A549 (cell line): ENCODE results near the gene BPGM. TPM values are rescaled to one million over a fixed set of nuclear protein-coding genes. Genes with fewer than 3 reads are reported as not detected.

Experiments used
- ATAC-seq, 2 experiments: fragments of 200-7000 bp in 1 of 2; fragments of >200 bp in 1 of 2; cut with Nextera tagmentation in 1 of 2; cut with Tn5 transposase in 1 of 2; 3 replicates each; pipeline versions ENCODE4 v1.8.0 to v1.9.1; 2018 to 2020; ENCODE audit warnings: mild to moderate bottlenecking in 1 of 2, moderate library complexity in 1 of 2
- CTCF ChIA-PET: fragments of 300-600 bp; sonication (Branson Sonifier 250); formaldehyde crosslinking; extraction: SDS; loops from one replicate; lab custom pipeline; 2021; ENCODE audit warnings: antibody characterized with exemption, inconsistent platforms; lab: Yijun Ruan, JAX
- POLR2A ChIA-PET: fragments of 350-600 bp; formaldehyde crosslinking; extraction: SDS; loops from one replicate; lab custom pipeline; 2021; ENCODE audit warnings: antibody characterized with exemption, inconsistent platforms; lab: Yijun Ruan, JAX
- DNase-seq, 2 experiments: peaks; one replicate each; pipeline versions ENCODE4 v3.0.0 to v3.0.0-alpha.2; 2011 to 2016; ENCODE audit warnings: low read depth in 1 of 2, low spot score in 1 of 2
- FAIRE-seq: peaks from 2 replicates; lab custom pipeline; 2011; peaks lifted over from hg19 to GRCh38; lab: Jason Lieb, UNC
- H3K27ac ChIP-seq, 2 experiments: fragments of >200 bp; sonication (Bioruptor Twin); formaldehyde crosslinking; 3 replicates each; pipeline ENCODE4 v1.5.1; 2016 to 2017
- H3K4me1 ChIP-seq: fragments of >200 bp; sonication (Bioruptor Twin); formaldehyde crosslinking; 3 replicates; pipeline ENCODE4 v1.6.1; 2016
- H3K4me2 ChIP-seq: fragments of >200 bp; sonication (Bioruptor Twin); formaldehyde crosslinking; 3 replicates; pipeline ENCODE4 v1.6.1; 2016
- H3K4me3 ChIP-seq: fragments of >200 bp; sonication (Bioruptor Twin); formaldehyde crosslinking; 3 replicates; pipeline ENCODE4 v1.5.1; 2016
- H3K9me3 ChIP-seq: fragments of >200 bp; sonication (Bioruptor Twin); formaldehyde crosslinking; 3 replicates; pipeline ENCODE4 v1.6.1; 2016
- CBX8 ChIP-seq: fragments of 200-600 bp; sonication (generic); IDR thresholded peaks from 2 replicates; pipeline ENCODE4 v1.6.1; 2016
- CHD2 ChIP-seq: fragments of 150-350 bp; IDR thresholded peaks from 2 replicates; pipeline ENCODE4 v1.6.1; 2014; ENCODE audit warnings: low read length; ENCODE audit not compliant: partially characterized antibody
- CHD4 ChIP-seq: fragments of 200-600 bp; sonication (generic); IDR thresholded peaks from 2 replicates; pipeline ENCODE4 v1.6.1; 2016; ENCODE audit warnings: antibody characterized with exemption, mild to moderate bottlenecking, borderline replicate concordance
- EHMT2 ChIP-seq: fragments of 200-600 bp; sonication (generic); IDR thresholded peaks from 2 replicates; pipeline ENCODE4 v1.6.1; 2016; ENCODE audit warnings: antibody characterized with exemption, low read depth, mild to moderate bottlenecking, moderate library complexity
- EP300 ChIP-seq, 2 experiments: fragments of >200 bp; sonication (Bioruptor Twin); formaldehyde crosslinking; IDR thresholded peaks; 2 replicates in 1 of 2; 3 replicates in 1 of 2; pipeline ENCODE4 v1.6.1; 2016 to 2017
- GATA3 ChIP-seq: IDR thresholded peaks from 2 replicates; pipeline ENCODE4 v1.6.1; 2012; ENCODE audit warnings: borderline replicate concordance
- HDAC2 ChIP-seq: fragments of 200-600 bp; sonication (generic); IDR thresholded peaks from 2 replicates; pipeline ENCODE4 v1.6.1; 2016
- HOXA7 ChIP-seq: fragments of 250-450 bp; sonication (Bioruptor Pico); IDR thresholded peaks from 2 replicates; pipeline ENCODE4 v1.5.0; 2020; ENCODE audit warnings: mild to moderate bottlenecking, moderate library complexity
- HOXB5 ChIP-seq: fragments of 250-450 bp; sonication (Bioruptor Pico); IDR thresholded peaks from 2 replicates; pipeline ENCODE4 v1.5.0; 2020; ENCODE audit warnings: mild to moderate bottlenecking, moderate library complexity
- JUNB ChIP-seq: fragments of >200 bp; sonication (Bioruptor Twin); formaldehyde crosslinking; IDR thresholded peaks from 2 replicates; pipeline ENCODE4 v1.6.1; 2016
- KDM5A ChIP-seq: fragments of 200-600 bp; sonication (generic); IDR thresholded peaks from 2 replicates; pipeline ENCODE4 v1.6.1; 2016; ENCODE audit warnings: antibody characterized with exemption, mild to moderate bottlenecking
- MAFK ChIP-seq: fragments of 450-650 bp; IDR thresholded peaks from 2 replicates; pipeline ENCODE4 v1.6.1; 2014; ENCODE audit not compliant: partially characterized antibody
- MYC ChIP-seq: IDR thresholded peaks from 2 replicates; pipeline ENCODE4 v1.6.1; 2012; ENCODE audit warnings: mild to moderate bottlenecking, inconsistent platforms, low read length, improper control_type of control experiment, borderline replicate concordance
- NPAS2 ChIP-seq: fragments of 250-450 bp; sonication (Bioruptor Pico); IDR thresholded peaks from 2 replicates; pipeline ENCODE4 v1.8.0; 2022; ENCODE audit warnings: mild to moderate bottlenecking, moderate library complexity, borderline replicate concordance
- PHF8 ChIP-seq: fragments of 200-600 bp; sonication (generic); IDR thresholded peaks from 2 replicates; pipeline ENCODE4 v1.6.1; 2016; ENCODE audit warnings: low read depth, mild to moderate bottlenecking, antibody characterized with exemption, moderate library complexity, borderline replicate concordance
- RAD21 ChIP-seq, 2 experiments: fragments of >200 bp in 1 of 2; sonication (Bioruptor Twin) in 1 of 2; formaldehyde crosslinking in 1 of 2; IDR thresholded peaks in 1 of 2; conservative IDR thresholded peaks in 1 of 2; 2 replicates in 1 of 2; 3 replicates in 1 of 2; pipeline ENCODE4 v1.6.1; 2012 to 2018; ENCODE audit warnings: inconsistent platforms in 1 of 2
- RFX5 ChIP-seq: fragments of 450-650 bp; IDR thresholded peaks from 2 replicates; pipeline ENCODE4 v1.7.1; 2014; ENCODE audit warnings: antibody characterized with exemption, mild to moderate bottlenecking, moderate library complexity
- SMC3 ChIP-seq: fragments of >200 bp; sonication (Bioruptor Twin); formaldehyde crosslinking; IDR thresholded peaks from 3 replicates; pipeline ENCODE4 v1.6.1; 2018; ENCODE audit warnings: inconsistent platforms
- TFCP2L1 ChIP-seq: fragments of 250-450 bp; sonication (Bioruptor Pico); IDR thresholded peaks from 2 replicates; pipeline ENCODE4 v1.5.0; 2021; ENCODE audit warnings: mild to moderate bottlenecking
- TP53 ChIP-seq: fragments of 250-450 bp; sonication (Bioruptor Pico); IDR thresholded peaks from 2 replicates; pipeline ENCODE4 v1.5.0; 2021; ENCODE audit warnings: mild to moderate bottlenecking, moderate library complexity
- ZC3H11A ChIP-seq: fragments of 450-650 bp; IDR thresholded peaks from 2 replicates; pipeline ENCODE4 v1.6.1; 2014; ENCODE audit warnings: antibody characterized with exemption, mild to moderate bottlenecking
- ZFP36 ChIP-seq: fragments of 450-650 bp; IDR thresholded peaks from 2 replicates; pipeline ENCODE4 v1.6.1; 2014; ENCODE audit warnings: borderline replicate concordance; ENCODE audit not compliant: partially characterized antibody
- ZNF302 ChIP-seq: fragments of 250-450 bp; sonication (Bioruptor Pico); IDR thresholded peaks from 2 replicates; pipeline ENCODE4 v1.9.0; 2021; ENCODE audit warnings: inconsistent platforms, mild to moderate bottlenecking, moderate library complexity
- ZSCAN20 ChIP-seq: fragments of 250-450 bp; sonication (Bioruptor Pico); IDR thresholded peaks from 2 replicates; pipeline ENCODE4 v1.8.0; 2022; ENCODE audit warnings: mild to moderate bottlenecking, moderate library complexity
- WGBS: methylation state at CpG from one replicate; pipeline ENCODE4 v1.1.6; 2017; ENCODE audit errors: missing lambda C conversion rate; 5-methylcytosine and 5-hydroxymethylcytosine counted together
- polyA plus RNA-seq, 4 experiments: library from polyadenylated mRNA; depleted of rRNA in 3 of 4; stranded (reverse); fragments of >200 nt; fragmentation: RNase III in 1 of 4; extraction: RNeasy Plus Mini Kit Qiagen cat#74134 plus additional on column Dnase treatment in 1 of 4; gene quantifications; 2 replicates in 3 of 4; 3 replicates in 1 of 4; pipeline ENCODE4 v1.2.3, GENCODE V29; 2011 to 2017
- TF ChIP-seq, protein P1 (sequence below): fragments of >200 bp; sonication (Bioruptor Twin); formaldehyde crosslinking; IDR thresholded peaks from 2 replicates; pipeline ENCODE4 v1.6.1; 2016

BPGM gene
- polyA plus RNA-seq, 2 of the 4 experiments (the other 2 are of a cell fraction) = 19.4 to 28.3 TPM

DNA sequence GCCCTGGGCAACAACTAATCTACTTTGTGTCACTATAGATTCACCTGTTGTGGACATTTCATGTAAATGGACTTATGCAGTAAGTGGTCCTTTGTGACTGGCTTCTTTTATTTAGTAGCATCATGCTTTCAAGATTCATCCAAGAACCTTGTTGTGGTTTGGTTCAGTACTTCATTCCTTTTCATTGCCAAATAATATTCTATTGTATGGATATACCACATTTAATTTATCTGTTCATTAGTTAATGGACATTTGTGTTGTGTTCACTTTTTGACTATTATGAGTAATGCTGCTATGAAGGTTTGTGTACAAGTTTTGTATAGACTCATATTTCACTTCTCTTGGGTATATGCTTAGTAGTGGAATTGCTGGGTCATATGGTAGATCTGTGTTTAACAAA, 27.8 kb downstream of the BPGM start:
- DNase-seq = no peak
- H3K4me3 ChIP-seq = no peak overlapping the region
- no peak overlapping the region for H3K27ac ChIP-seq
- ChIA-PET CTCF (interaction anchor here (1.0 kb wide), 1 partner anchor 12 kb away, joined by 6 read pairs; no protein-coding TSS in a partner anchor), POLR2A (no interaction called here)
- peak; percentile 93 for FAIRE-seq
- H3K4me2 ChIP-seq = no peak overlapping the region
- H3K9me3 ChIP-seq = peaks cover 7% of the 10 kb centered on the region; the same call in 2 of the 3 replicates
- ATAC-seq = no peak
- TF ChIP-seq KDM5A (no peak), ZNF302 (CRISPR knock-in tag) (no peak), CHD2 (no peak), CHD4 (no peak)
- H3K4me1 ChIP-seq = peaks cover 14% of the 10 kb centered on the region

DNA sequence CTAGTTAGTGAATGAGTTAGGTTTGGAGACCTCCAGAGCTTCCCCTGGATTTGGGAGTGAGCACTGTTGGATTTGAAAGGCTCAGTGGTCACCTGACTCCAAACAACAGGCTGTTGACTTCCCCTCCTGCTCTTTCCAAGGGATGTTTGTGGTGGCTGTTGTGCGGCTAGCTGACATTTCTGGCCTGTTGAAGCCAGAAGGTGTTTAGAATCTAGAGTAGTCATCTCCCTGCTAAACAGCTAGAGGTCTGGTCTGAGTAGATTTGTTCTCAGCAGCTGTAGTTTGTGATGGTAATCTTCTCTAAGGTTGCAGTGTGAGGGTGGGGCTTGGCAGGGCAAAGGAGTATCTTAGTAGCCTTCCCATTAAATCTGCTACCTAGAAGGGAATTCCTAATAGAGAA, 30.1 kb downstream of the BPGM start:
- H3K9me3 ChIP-seq = peaks cover 7% of the 10 kb centered on the region; the same call in 2 of the 3 replicates
- FAIRE-seq (no peak), DNase-seq (no peak), ATAC-seq (no peak)
- H3K4me1 ChIP-seq = no peaks in the 10 kb centered on the region
- H3K4me2 ChIP-seq = no peak overlapping the region
- TF ChIP-seq RFX5 (no peak), SMC3 (no peak), MYC (no peak), NPAS2 (CRISPR knock-in tag) (no peak), ZFP36 (no peak), RAD21 (conservative IDR thresholded peaks at IDR 0.05 in 1 of 2, IDR thresholded peaks at IDR 0.05 in 1 of 2) (no peak), PHF8 (no peak), HDAC2 (no peak), EHMT2 (no peak), CBX8 (no peak), HOXA7 (CRISPR knock-in tag) (no peak)
- H3K4me3 ChIP-seq = no peak overlapping the region
- H3K27ac ChIP-seq = no peak overlapping the region
- POLR2A ChIA-PET = no interaction called here
- CTCF ChIA-PET = interaction anchor here (1.2 to 4.3 kb wide), 6 partner anchors 9 to 160 kb away, joined by 3 to 19 read pairs (median 4); no protein-coding TSS in a partner anchor
- WGBS = 95% methylated on average over 1 of the region's 1 CpG

DNA sequence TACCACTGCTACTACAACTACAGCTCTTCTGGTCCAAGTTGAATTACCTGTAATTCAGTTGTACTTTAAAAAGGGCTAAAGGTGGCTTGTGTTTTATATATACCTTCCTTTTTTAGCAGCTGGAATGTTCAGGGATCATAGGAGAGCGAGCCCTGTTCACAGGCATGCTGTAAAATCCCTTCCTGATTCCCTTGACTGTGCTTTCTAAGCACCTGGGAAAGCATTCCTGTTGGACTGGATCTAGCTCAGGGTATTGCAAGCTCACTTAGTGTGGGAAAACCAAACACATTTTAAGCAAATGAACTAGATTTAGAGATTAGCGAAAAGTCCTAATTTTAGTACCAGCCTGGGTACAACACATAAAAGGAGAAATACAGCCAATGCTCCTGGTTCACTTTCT, 31.5 kb downstream of the BPGM start:
- ChIA-PET POLR2A (no interaction called here), CTCF (interaction anchor here (1.1 to 4.3 kb wide), 8 partner anchors 8 to 246 kb away, joined by 3 to 19 read pairs (median 4); no protein-coding TSS in a partner anchor)
- WGBS = 98% methylated on average over 2 of the region's 2 CpGs
- Histone ChIP-seq H3K27ac (no peak overlapping the region), H3K4me1 (0 out of 3 replicates have a peak, but pooled peaks cover 6% of the 10 kb centered on the region), H3K9me3 (peaks cover 7% of the 10 kb centered on the region; the same call in 2 of the 3 replicates), H3K4me2 (no peak overlapping the region), H3K4me3 (no peak overlapping the region)
- no peak for FAIRE-seq
- TF ChIP-seq KDM5A (no peak), EHMT2 (no peak), HOXA7 (CRISPR knock-in tag) (no peak), TFCP2L1 (CRISPR knock-in tag) (no peak), CHD2 (no peak), GATA3 (no peak), ZNF302 (CRISPR knock-in tag) (no peak), ZSCAN20 (CRISPR knock-in tag) (no peak), EP300 (IDR thresholded peaks at IDR 0.05) (no peak), MYC (no peak), MAFK (no peak), RFX5 (no peak), HDAC2 (no peak), TP53 (CRISPR knock-in tag) (no peak), JUNB (no peak), ZC3H11A (no peak), HOXB5 (CRISPR knock-in tag) (no peak)
- TF ChIP-seq, protein P1, sequence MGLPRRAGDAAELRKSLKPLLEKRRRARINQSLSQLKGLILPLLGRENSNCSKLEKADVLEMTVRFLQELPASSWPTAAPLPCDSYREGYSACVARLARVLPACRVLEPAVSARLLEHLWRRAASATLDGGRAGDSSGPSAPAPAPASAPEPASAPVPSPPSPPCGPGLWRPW = no peak
- DNase-seq = no peak
- ATAC-seq = no peak
